ENCODE results near the gene FAM170B. TPM values are rescaled to one million over a fixed set of nuclear protein-coding genes. Genes with fewer than 3 reads are reported as not detected.

The FAM170B gene
- total and polyA plus RNA-seq, 9 of the 15 experiments (the other 6 are each of a cell fraction or from before 2014, with no cell fraction given): 0.11 to 0.21 TPM; not detected in 7

GRCh38 chr10:49161411-49161997 is 27.7 kb upstream of the FAM170B start (continued):
- peak; percentile 71 for TF ChIP-seq PRDM10 (IDR thresholded peaks at IDR 0.05; ENCODE audit: partially characterized antibody)
- no peak for TF ChIP-seq POU5F1 (IDR thresholded peaks at IDR 0.05; ENCODE audit: borderline replicate concordance, low read depth, low read length, partially characterized antibody)
- peak; percentile 84 for TF ChIP-seq ZNF316 (IDR thresholded peaks at IDR 0.05)
- no peak for TF ChIP-seq MIER1 (IDR thresholded peaks at IDR 0.05; ENCODE audit: low read depth)
- 0 out of 2 replicates have a peak, but pooled peaks have one; percentile 14 for TF ChIP-seq NR2C2 (CRISPR knock-in tag; IDR thresholded peaks at IDR 0.05)
- peak; percentile 32; the same call in 1 of the 2 replicates for TF ChIP-seq NR2C2 (tag; IDR thresholded peaks at IDR 0.05)
- peak; percentile 51 for TF ChIP-seq RBBP5 (IDR thresholded peaks at IDR 0.05; ENCODE audit: borderline replicate concordance, insufficient read depth, low read length, poor library complexity, severe bottlenecking)
- TF ChIP-seq ZBTB12 (CRISPR knock-in tag; IDR thresholded peaks at IDR 0.05): 0 out of 2 replicates have a peak, but pooled peaks have one; percentile 39
- no peak for TF ChIP-seq ETV6 (IDR thresholded peaks at IDR 0.05; ENCODE audit: borderline replicate concordance in 1 of 2, low read depth in 2 of 2, low read length in 1 of 2)
- TF ChIP-seq ETV6 (CRISPR knock-in tag; IDR thresholded peaks at IDR 0.05; ENCODE audit: borderline replicate concordance): no peak
- peak; percentile 66; the same call in 1 of the 2 replicates for TF ChIP-seq SMC3 (conservative IDR thresholded peaks at IDR 0.05; ENCODE audit: insufficient read depth, low read depth, low read length)
- TF ChIP-seq NCOA2 (IDR thresholded peaks at IDR 0.05; ENCODE audit: partially characterized antibody in 2 of 2): no peak
- peak; percentile 88 for TF ChIP-seq LEF1 (IDR thresholded peaks at IDR 0.05)
- peak; percentile 81 for TF ChIP-seq SMARCC2 (IDR thresholded peaks at IDR 0.05; ENCODE audit: low read depth)
- TF ChIP-seq YY1 (IDR thresholded peaks at IDR 0.05; ENCODE audit: borderline replicate concordance in 1 of 3, control insufficient read depth in 1 of 3, extremely low read depth in 1 of 3, insufficient read depth in 3 of 3, insufficient read length in 1 of 3, insufficient replicate concordance in 2 of 3, low read depth in 1 of 3, low read length in 2 of 3): peak in 1 of 3 experiments; percentile 16
- TF ChIP-seq CEBPZ (IDR thresholded peaks at IDR 0.05; ENCODE audit: borderline replicate concordance, low read depth, low read length): no peak
- TF ChIP-seq ESRRA (IDR thresholded peaks at IDR 0.05; ENCODE audit: borderline replicate concordance, low read depth): peak; percentile 93; the same call in 1 of the 2 replicates
- TF ChIP-seq MAFF (IDR thresholded peaks at IDR 0.05; ENCODE audit: low read length): peak; percentile 68
- TF ChIP-seq SP1 (CRISPR knock-in tag; IDR thresholded peaks at IDR 0.05): peak; percentile 25; the same call in 1 of the 2 replicates

Data from K562 (cell line).